Rectal smooth muscle tissue (tissue), 1 donor: ENCODE data around the gene OSTN.

Experiments
- H3K27ac ChIP-seq: one replicate; pipeline ENCODE4 v1.7.0; 2013; ENCODE audit warnings: low read depth, low read length, inconsistent platforms
- H3K27me3 ChIP-seq: one replicate; pipeline ENCODE4 v1.7.0; 2013; ENCODE audit warnings: low read length; ENCODE audit not compliant: control insufficient read depth, insufficient read depth
- H3K36me3 ChIP-seq: one replicate; pipeline ENCODE4 v1.7.0; 2013; ENCODE audit warnings: low read length; ENCODE audit not compliant: control insufficient read depth, insufficient read depth
- H3K4me1 ChIP-seq: one replicate; pipeline ENCODE4 v1.7.0; 2013; ENCODE audit warnings: low read length; ENCODE audit not compliant: control insufficient read depth, insufficient read depth
- H3K4me3 ChIP-seq: one replicate; pipeline ENCODE4 v1.7.0; 2013; ENCODE audit warnings: low read length
- H3K9ac ChIP-seq: one replicate; pipeline ENCODE4 v1.7.0; 2013; ENCODE audit warnings: low read length

Gene OSTN

DNA sequence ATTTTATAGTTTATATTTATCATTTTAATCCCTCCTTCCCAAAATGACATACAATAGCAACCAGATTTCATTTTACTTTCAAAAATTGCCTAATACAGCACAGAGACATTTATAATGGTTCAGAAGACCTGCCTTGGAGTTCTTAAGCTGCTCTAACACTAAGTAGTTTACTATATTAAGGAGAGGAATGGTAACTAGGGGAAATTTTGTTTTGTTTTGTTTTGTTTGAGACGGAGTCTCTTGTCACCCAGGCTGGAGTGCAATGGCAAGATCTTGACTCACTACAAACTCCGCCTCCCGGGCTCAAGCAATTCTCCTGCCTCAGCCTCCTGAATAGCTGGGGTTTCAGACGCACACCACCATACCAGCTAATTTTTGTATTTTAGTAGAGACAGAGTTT, 107.4 kb downstream of the OSTN start:
- no peaks in the 10 kb centered on the region for H3K4me1 ChIP-seq
- no peak overlapping the region for H3K9ac ChIP-seq
- H3K27ac ChIP-seq = no peak overlapping the region
- no peaks in the 10 kb centered on the region for H3K36me3 ChIP-seq
- no peak overlapping the region for H3K4me3 ChIP-seq
- no peaks in the 10 kb centered on the region for H3K27me3 ChIP-seq

DNA sequence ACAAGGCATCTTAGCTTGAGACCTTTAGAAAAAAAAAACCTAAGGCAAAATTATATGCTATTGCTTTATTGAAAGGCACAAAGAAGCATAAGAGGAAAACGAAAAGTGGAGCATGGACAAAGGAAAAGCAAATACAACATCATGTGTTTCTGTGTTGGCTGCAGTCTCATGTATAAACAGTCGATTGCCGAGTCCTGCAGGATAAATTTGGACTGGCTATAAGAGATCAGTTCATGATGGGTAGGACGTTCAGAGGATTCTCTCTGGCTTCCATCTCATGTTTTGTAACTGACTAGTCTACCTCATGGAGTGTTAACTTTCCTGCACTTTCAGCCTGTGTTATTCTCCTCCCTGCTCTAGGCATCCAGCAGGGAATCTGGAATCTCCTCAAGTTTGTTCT, 108.3 kb downstream of the OSTN start:
- Histone ChIP-seq H3K36me3 (no peaks in the 10 kb centered on the region), H3K4me1 (no peaks in the 10 kb centered on the region), H3K27me3 (no peaks in the 10 kb centered on the region), H3K4me3 (no peak overlapping the region), H3K9ac (no peak overlapping the region), H3K27ac (no peak overlapping the region)

DNA sequence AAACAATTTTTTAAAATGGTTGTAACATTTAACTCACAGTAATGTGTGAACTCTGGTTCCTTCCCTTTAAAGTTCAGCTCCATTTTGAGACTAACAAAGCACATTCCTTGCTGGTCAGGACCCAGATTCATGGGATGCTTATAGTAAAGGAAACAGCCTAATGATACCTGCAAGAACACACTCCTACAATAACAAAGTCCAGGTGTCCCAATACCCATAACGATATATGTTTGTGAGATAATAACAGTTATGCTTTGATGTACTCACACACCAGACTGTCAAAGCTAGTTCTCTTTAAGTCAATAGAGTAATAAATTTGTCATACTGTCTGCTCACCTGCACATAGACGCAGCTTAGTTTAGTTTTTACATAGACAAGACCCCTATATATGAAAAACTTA, 114.3 kb downstream of the OSTN start:
- H3K27ac ChIP-seq = no peak overlapping the region
- H3K4me1 ChIP-seq = no peaks in the 10 kb centered on the region
- H3K27me3 ChIP-seq = no peaks in the 10 kb centered on the region
- no peaks in the 10 kb centered on the region for H3K36me3 ChIP-seq
- no peak overlapping the region for H3K9ac ChIP-seq
- H3K4me3 ChIP-seq = no peak overlapping the region

DNA sequence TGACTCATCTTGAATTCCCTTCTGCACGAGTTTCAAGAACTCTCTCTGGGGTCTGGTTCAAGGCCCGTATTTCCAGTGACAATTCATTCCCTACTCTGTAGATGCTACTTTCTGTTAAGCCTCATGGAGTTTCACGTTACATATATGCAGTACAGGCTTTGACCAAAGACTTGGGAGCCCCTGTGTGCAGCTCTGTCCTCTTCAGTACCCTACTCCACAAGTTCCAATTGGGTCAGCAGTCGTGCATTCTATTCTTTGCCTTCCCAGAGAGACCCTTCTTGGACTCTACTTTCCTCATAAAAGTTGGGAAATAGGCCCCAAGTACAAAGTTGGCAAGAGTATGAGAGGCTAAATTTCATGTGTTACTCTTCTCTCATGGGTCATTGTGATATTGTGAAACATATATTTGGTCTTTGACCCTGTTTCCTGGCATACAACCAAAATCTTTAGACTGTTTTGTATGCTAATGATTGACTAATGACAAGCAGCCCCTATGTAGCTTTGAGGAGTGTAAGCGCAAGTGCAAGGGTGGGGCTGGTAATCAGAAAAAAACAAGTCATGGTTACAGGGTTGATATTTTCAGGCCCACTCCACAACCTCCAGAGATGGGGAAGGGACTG, 115.2 kb downstream of the OSTN start:
- Histone ChIP-seq H3K4me3 (no peak overlapping the region), H3K36me3 (no peaks in the 10 kb centered on the region), H3K4me1 (no peaks in the 10 kb centered on the region), H3K27ac (no peak overlapping the region), H3K9ac (no peak overlapping the region), H3K27me3 (no peaks in the 10 kb centered on the region)
